Heart right ventricle (tissue), 16 donors: ENCODE measurements around the gene KLK8. TPM values are rescaled to one million over a fixed set of nuclear protein-coding genes. Genes with fewer than 3 reads are reported as not detected.

ENCODE experiments used
- ATAC-seq, 8 donors: fragments of 200-7000 bp; cut with Tn5 transposase; one replicate each; pipeline ENCODE4 v1.9.1; 2020; ENCODE audit warnings: mild to moderate bottlenecking in 8 of 8, moderate library complexity in 8 of 8, moderate number of reproducible peaks in 1 of 8
- DNase-seq, 2 donors: peaks; one replicate each; pipeline ENCODE4 v3.0.0-alpha.2; 2020
- H3K27ac ChIP-seq, 10 donors: fragments of 200-600 bp; sonication (generic) in 2 of 10; one replicate each; pipeline versions ENCODE4 v1.5.0 to v1.8.0; 2020 to 2022; ENCODE audit warnings: mild to moderate bottlenecking in 3 of 10
- H3K27me3 ChIP-seq, 7 donors: fragments of 200-600 bp; one replicate each; pipeline ENCODE4 v1.8.0; 2021 to 2022; ENCODE audit warnings: mild to moderate bottlenecking in 2 of 7
- H3K36me3 ChIP-seq, 9 donors: fragments of 200-600 bp; sonication (generic) in 1 of 9; one replicate each; pipeline versions ENCODE4 v1.5.0 to v1.8.0; 2020 to 2022; ENCODE audit warnings: mild to moderate bottlenecking in 2 of 9
- H3K4me1 ChIP-seq, 9 donors: fragments of 200-600 bp; sonication (generic) in 1 of 9; one replicate each; pipeline versions ENCODE4 v1.5.0 to v1.8.0; 2020 to 2022; ENCODE audit warnings: mild to moderate bottlenecking in 4 of 9
- H3K4me3 ChIP-seq, 10 donors: fragments of 200-600 bp; sonication (generic) in 2 of 10; one replicate each; pipeline versions ENCODE4 v1.5.0 to v1.8.0; 2020 to 2022; ENCODE audit warnings: mild to moderate bottlenecking in 7 of 10, moderate library complexity in 2 of 10
- H3K9me3 ChIP-seq, 11 donors: fragments of 200-600 bp in 10 of 11; sonication (generic) in 2 of 11; one replicate each; pipeline versions ENCODE4 v1.5.0 to v1.8.0; 2013 to 2022; ENCODE audit warnings: mild to moderate bottlenecking in 2 of 11, control low read depth in 1 of 11, moderate library complexity in 1 of 11
- WGBS, 2 donors: extraction: QIAGEN DNeasy Blood & Tissue Kit; methylation state at CpG; one replicate each; pipeline ENCODE4 v1.1.7; 2013; ENCODE audit warnings: inconsistent platforms in 1 of 2; 5-methylcytosine and 5-hydroxymethylcytosine counted together
- intact Hi-C, 10 donors: fragments of 100-400 bp; cut with DNase I; formaldehyde crosslinking; loops; one replicate each; pipeline versions ENCODE4 v1.11.1 to v1.14.2; 2022
- polyA plus RNA-seq, 2 donors: library from polyadenylated mRNA; stranded (reverse); fragments of 200-250 nt; gene quantifications; one replicate each; pipeline ENCODE4 v1.2.3, GENCODE V29; 2013
- total RNA-seq, 10 donors: library from RNA; stranded (reverse); fragmentation: NEBNext Ultra II Directional in 3 of 10; extraction: Animal tissue kit (Norgen Biotek cat#: 25700) in 3 of 10; gene quantifications; one replicate each; pipeline versions ENCODE4 v1.2.1 to v1.2.4, GENCODE V29; 2021 to 2023
- TF ChIP-seq, protein P1 (sequence below), 9 donors: fragments of 200-600 bp; sonication (generic) in 2 of 9; IDR thresholded peaks; one replicate each; pipeline versions ENCODE4 v1.5.0 to v1.8.0; 2021 to 2022; ENCODE audit warnings: antibody characterized with exemption in 9 of 9, mild to moderate bottlenecking in 5 of 9, moderate library complexity in 1 of 9
- donor health status: Arrhythmogenic right ventricular cardiomyopathy.
- donor health status: ischemic (EF 13 %, LVEDD 7.1; RV severe dilation, severe dysfunction).
- donor health status: healthy with polysubstance abuse.
- donor health status: DM: no; HTN: yes; CAD: no.
- donor health status: DM: no; HTN: no; CAD: no.
- donor health status: ischemic (EF 25% LVEDD 6.9; RV normal size, moderate dysfunction).
- donor health status: ischemic (EF 25% LVEDD 5.7; RV mildly dilated, moderate dysfunction).
- donor health status: healthy.
- donor health status: DM: yes; HTN: yes; CAD: no.
- donor health status: Ischemic cardiomyopathy.
- donor health status: ischemic (EF 35%, LVEDD 5.7; RV mildly dilated, moderate dysfunction).
- donor health status: nonischemic (EF 11% LVEDD 7.7; RV severe dilation, severe dysfunction).
- donor health status: DM: yes; HTN: yes; CAD: no.
- donor health status: PGD.
- donor health status: ischemic (EF 29% LVEDD 5.4; RV normal size, mild dysfunction).
- donor health status: nonischemic (EF 23%, LVEDD 6.1; RV moderate dilation, normal function).

KLK8 gene
- total and polyA plus RNA-seq, 12 donors = not detected

DNA sequence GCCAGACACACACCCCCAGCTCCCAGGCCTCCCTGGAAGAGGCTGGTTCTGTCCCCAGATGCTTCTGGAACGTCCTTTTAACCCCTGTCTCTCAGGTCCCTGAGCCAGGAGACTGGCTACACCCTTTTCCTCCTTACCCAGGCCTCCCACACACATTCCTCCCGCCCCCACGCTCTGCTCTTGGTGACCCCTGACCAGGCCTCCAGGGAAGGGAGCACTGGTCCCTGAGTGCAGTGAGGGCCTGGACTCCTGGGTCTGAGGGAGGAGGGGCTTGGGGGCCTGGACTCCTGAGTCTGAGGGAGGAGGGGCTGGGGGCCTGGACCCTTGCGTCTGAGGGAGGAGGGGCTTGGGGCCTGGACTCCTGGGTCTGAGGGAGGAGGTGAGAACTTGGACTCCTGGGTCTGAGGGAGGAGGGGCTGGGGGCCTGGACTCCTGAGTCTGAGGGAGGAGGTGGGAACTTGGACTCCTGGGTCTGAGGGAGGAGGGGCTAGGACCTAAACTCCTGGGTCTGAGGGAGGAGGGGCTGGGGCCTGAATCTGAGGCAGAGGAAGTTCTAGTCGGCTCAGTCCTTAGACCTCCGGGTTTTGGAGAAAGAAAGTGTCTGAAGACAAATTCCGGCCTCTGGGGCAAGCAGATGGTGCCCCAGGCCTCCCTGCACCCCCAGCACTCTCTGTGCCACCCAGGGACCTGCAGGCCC lies 32.5 kb downstream of the KLK8 start:
- WGBS, 2 donors = 33 to 39% methylated on average over 7 of the region's 7 CpGs
- no peaks in the 10 kb centered on the region for H3K4me1 ChIP-seq
- intact Hi-C loops = no loop called here
- ATAC-seq = no peak
- H3K27me3 ChIP-seq = peaks cover 0 to 73% (median 62%) of the 10 kb centered on the region in 7 donors
- no peak overlapping the region for H3K4me3 ChIP-seq
- H3K27ac ChIP-seq = no peak overlapping the region
- no peaks in the 10 kb centered on the region for H3K36me3 ChIP-seq
- TF ChIP-seq, protein P1, sequence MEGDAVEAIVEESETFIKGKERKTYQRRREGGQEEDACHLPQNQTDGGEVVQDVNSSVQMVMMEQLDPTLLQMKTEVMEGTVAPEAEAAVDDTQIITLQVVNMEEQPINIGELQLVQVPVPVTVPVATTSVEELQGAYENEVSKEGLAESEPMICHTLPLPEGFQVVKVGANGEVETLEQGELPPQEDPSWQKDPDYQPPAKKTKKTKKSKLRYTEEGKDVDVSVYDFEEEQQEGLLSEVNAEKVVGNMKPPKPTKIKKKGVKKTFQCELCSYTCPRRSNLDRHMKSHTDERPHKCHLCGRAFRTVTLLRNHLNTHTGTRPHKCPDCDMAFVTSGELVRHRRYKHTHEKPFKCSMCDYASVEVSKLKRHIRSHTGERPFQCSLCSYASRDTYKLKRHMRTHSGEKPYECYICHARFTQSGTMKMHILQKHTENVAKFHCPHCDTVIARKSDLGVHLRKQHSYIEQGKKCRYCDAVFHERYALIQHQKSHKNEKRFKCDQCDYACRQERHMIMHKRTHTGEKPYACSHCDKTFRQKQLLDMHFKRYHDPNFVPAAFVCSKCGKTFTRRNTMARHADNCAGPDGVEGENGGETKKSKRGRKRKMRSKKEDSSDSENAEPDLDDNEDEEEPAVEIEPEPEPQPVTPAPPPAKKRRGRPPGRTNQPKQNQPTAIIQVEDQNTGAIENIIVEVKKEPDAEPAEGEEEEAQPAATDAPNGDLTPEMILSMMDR (IDR thresholded peaks at IDR 0.05) = no peak
- no peak for DNase-seq
- H3K9me3 ChIP-seq = no peaks in the 10 kb centered on the region

DNA sequence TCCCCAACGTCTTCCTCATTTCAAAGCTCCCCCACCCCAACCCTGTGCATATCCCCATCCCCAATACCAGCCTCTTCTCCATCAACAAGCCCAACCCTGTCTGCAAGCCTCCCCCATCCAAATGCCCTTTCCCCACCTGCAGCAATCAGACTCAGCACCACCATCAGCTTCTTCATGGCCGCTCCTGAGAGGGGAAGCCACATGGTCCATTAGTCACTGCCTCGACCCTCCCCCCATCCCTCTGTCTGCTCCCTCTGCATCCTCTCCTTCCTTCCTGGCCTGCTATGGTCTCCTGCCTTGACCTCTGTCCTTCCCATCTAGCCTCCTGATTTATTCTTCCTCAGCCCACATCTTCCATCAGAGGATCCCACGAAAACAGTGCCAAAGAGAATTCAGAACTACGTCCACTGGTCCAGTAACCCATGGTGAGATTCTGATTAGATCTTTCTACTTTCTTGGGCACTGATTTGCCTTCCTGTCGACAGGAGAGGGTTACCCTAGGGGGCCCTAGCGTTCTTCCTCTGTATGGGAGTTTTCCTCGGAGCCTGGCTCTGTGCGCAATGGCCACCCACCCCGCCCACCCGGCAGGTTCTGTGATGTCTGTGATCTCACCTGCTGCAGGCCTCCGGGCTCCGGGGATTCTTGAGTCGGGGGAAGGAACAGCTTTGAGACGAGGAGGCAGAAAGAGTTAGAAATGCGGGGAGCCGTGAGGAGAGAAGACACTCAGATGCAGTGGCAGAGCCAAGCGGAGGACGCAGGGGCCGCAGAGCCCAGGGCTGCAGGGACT lies 33.3 kb downstream of the KLK8 start:
- H3K27me3 ChIP-seq = peaks cover 0 to 75% (median 59%) of the 10 kb centered on the region in 7 donors
- intact Hi-C loops = no loop called here

DNA sequence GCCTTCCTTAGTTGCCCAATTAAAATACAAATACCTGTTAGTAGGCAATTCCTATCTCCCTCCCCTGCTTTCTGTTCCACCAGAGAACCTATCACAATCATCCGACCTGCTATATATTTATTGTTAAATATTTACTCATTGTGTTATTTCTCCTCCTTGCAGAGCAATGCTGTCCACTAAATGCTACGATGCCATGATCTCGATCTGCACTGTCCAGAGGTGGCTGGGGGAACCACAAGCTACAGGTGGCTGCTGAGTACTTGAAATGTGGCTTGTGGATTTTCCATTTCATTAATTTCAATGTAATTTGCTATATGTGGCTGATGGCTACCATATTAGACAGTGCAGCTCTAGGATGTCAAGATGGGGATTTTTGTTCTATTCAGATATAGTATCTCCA lies 37.1 kb downstream of the KLK8 start:
- Histone ChIP-seq H3K4me1 (no peaks in the 10 kb centered on the region), H3K27ac (no peak overlapping the region), H3K36me3 (no peaks in the 10 kb centered on the region), H3K27me3 (peaks cover 0 to 55% (median 35%) of the 10 kb centered on the region in 7 donors), H3K4me3 (no peak overlapping the region), H3K9me3 (peaks cover 0 to 4% (median 0%) of the 10 kb centered on the region in 11 donors)
- intact Hi-C loops = no loop called here
- WGBS, 2 donors = 85 to 87% methylated on average over 3 of the region's 3 CpGs
- DNase-seq (no peak), ATAC-seq (no peak)
- TF ChIP-seq, protein P1 (IDR thresholded peaks at IDR 0.05) = no peak

More for the DNA sequence above, 33.3 kb downstream of the KLK8 start:
- Histone ChIP-seq H3K36me3 (no peaks in the 10 kb centered on the region), H3K27ac (no peak overlapping the region), H3K4me1 (no peaks in the 10 kb centered on the region), H3K4me3 (no peak overlapping the region), H3K9me3 (no peaks in the 10 kb centered on the region)
- TF ChIP-seq, protein P1 (IDR thresholded peaks at IDR 0.05) = no peak
- DNase-seq = no peak
- WGBS, 2 donors = 25 to 28% methylated on average over 20 of the region's 20 CpGs
- no peak for ATAC-seq

DNA sequence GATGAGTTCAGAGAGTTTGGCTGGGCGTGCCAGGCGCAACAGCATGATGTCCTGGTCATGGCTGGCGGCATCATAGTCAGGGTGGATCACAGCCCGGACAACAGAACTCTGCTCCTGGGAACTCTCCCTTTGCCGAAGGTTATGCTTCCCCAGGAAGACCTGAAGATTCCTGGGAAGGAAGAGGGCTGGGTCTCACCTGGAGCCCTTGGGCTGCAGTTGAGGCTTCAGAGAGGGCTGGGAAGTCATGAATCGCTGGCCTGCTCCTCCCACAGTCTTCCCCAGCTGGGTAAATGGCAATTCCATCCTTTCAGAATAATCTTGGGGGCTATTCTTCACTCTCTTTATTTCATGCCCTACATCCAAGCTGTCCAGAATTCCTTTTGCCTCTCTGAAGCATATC lies 38.0 kb downstream of the KLK8 start:
- 85 to 89% methylated on average over 6 of the region's 6 CpGs for WGBS, 2 donors
- intact Hi-C loops = no loop called here

More for the DNA sequence above, 38.0 kb downstream of the KLK8 start:
- H3K27ac ChIP-seq = no peak overlapping the region
- TF ChIP-seq, protein P1 (IDR thresholded peaks at IDR 0.05) = no peak
- ATAC-seq = no peak
- no peaks in the 10 kb centered on the region for H3K4me1 ChIP-seq
- no peak for DNase-seq
- peaks cover 0 to 4% (median 0%) of the 10 kb centered on the region in 11 donors for H3K9me3 ChIP-seq
- no peak overlapping the region for H3K4me3 ChIP-seq
- H3K27me3 ChIP-seq = peaks cover 0 to 54% (median 32%) of the 10 kb centered on the region in 7 donors
- H3K36me3 ChIP-seq = no peaks in the 10 kb centered on the region
